GM19238 (cell line): ENCODE data around the gene OTX1.
"Not testable (repeated sequence)": the region's sequence is repeated elsewhere in the genome, so short reads cannot be mapped to it uniquely, and the experiment has no call there.

Experiments
- DNase-seq: peaks from one replicate; pipeline ENCODE4 v3.0.0; 2011; ENCODE audit warnings: low spot score; ENCODE audit not compliant: insufficient read length

OTX1 gene

GRCh38 chr2:63058921-63059792 lies 8.5 kb downstream of the OTX1 start:
- DNase-seq, result no peak

DNA sequence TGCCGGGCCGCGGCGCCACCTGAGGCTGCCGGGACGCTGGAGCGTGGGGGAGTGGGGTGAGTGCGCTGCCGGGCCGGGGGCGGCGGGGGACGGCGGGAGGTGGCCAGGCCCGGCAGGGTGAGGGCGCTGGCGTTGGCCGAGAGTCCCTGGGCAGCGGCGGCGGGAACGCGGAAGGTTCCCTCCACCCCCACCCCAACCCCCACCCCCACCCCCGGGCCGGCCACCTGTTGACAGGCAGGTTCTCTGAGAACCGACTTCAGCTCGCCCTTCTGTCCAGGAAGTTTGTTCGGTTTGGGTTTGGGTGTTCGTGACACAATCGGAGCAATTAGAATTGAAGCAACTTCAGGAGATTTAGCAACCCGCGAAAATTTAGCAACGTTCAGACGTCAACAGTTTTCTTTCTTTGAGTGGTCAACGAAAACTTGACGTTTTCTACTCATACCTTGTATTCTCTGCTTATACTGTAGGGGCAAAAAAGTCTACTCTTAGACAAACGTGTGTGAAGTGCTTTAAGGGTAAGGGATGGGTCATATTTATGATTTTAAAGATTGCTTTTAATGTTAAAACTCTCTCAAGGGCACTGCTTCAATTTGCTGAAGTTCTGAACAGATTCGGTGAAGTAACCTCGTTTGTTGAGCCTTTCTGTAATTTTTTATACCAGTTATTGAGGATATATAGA lies 9.3 kb downstream of the OTX1 start:
- DNase-seq, result no peak

- DNase-seq, result no peak
Observed at GRCh38 chr2:63060472-63060991, 9.9 kb downstream of the OTX1 start.

DNA sequence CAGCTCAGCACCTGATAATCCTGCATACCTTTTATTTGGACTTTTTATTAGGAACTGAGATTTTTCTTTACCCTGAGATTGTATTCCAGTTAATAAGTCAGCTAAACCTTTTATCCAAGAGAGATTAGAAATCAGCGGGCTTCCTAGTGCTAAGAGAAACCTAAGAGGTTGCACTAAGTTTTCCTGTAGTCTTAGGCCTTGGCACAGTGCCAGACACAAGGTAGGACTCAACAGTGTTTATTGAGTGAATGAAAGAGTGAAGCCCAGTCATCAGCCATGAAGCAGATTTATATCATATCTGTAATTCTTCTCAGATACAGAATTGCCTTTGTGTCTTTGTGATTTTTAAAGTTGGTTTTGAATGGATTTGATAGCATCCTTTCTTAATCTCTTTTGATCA lies 13.6 kb downstream of the OTX1 start:
- no peak for DNase-seq

- DNase-seq, result no peak
Observed at GRCh38 chr2:63064661-63065060, 14.0 kb downstream of the OTX1 start.

DNA sequence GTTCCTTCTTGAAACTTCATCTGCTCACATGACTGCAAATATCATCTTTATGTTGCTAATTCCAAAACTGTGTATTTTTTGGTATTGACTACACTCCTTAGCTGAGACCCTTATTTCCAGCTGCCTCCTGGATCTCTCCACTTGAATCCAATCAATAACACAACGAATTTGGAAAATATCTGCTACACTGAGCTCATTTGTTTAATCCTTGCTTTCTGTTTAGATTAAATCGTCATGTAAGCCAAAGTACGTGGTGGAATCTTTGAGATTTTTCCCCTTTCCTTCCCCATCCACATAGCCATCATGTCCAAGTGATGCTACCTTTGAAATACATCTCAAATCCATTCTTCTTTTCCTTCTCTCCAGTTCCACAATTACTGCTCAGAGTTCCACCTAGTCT lies 15.6 kb downstream of the OTX1 start:
- no peak for DNase-seq

GRCh38 chr2:63066838-63067237 lies 16.2 kb downstream of the OTX1 start:
- DNase-seq, result no peak

GRCh38 chr2:63071664-63072063 lies 21.0 kb downstream of the OTX1 start:
- DNase-seq, result no peak

DNA sequence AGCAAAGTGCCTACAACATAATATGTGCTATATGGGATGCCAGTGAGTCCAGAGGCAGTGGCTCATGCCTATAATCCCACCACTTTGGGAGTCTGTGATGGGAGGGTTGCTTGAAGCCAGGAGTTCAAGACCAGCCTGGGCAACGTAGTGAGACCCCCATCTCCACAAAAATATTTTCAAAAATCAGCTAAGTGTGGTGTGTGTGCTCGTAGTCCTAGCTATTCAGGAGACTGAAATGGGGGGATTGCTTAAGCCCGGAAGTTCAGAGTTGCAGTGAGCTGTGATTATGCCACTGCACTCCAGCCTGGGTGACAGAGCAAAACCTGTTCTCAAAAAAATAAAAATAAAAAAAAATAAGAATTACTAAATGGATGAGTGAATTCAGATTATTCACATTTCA lies 23.4 kb downstream of the OTX1 start:
- DNase-seq, result no peak

DNA sequence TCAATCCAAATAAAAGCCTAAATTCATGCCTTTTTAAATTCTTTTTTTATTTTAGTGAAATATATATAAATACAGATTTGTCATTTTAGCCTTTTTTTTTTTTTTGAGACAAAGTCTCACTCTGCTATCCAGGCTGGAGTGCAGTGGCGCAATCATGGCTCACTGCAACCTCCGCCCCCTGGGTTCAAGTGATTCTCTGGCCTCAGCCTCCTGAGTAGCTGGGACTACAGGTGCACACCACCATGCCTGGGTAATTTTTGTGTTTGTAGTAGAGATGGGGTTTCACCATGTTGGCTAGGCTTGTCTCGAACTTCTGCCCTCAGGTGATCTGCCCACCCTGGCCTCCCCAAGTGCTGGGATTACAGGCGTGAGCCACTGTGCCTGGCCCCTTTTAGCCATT lies 23.8 kb downstream of the OTX1 start:
- DNase-seq, result not testable (repeated sequence)

- no peak for DNase-seq
Observed at GRCh38 chr2:63078852-63079606, 28.4 kb downstream of the OTX1 start.

GRCh38 chr2:63081404-63081803 lies 30.8 kb downstream of the OTX1 start:
- no peak for DNase-seq

GRCh38 chr2:63086687-63087086 lies 36.1 kb downstream of the OTX1 start:
- no peak for DNase-seq

- DNase-seq, result no peak
Observed at GRCh38 chr2:63092401-63092800, 41.8 kb downstream of the OTX1 start.

GRCh38 chr2:63092857-63093256 lies 42.2 kb downstream of the OTX1 start:
- DNase-seq, result no peak

DNA sequence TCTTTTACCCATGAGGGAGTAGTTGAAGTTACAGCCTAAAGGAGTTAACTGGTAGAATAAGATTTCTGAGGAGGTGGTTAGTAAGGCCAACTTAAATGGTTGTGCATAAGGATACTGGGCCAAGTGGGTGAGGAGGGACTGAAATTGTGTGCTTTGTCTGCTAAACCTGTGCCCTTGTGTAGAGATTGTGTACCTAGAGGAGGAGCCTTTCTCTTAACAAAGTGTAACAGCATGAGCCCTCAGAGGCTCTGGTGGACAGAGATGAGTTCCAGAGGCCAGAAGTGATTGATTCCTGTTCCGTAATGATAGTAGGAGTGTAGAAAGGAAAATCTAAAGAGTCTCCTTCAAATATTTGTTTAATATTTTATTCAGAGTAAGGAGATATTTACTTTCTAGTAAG lies 42.9 kb downstream of the OTX1 start:
- no peak for DNase-seq

- no peak for DNase-seq
Observed at GRCh38 chr2:63096491-63096890, 45.9 kb downstream of the OTX1 start.

- no peak for DNase-seq
Observed at GRCh38 chr2:63099032-63099431, 48.4 kb downstream of the OTX1 start.

GRCh38 chr2:63101954-63102353 lies 51.3 kb downstream of the OTX1 start:
- DNase-seq, result no peak

GRCh38 chr2:63104482-63104881 lies 53.9 kb downstream of the OTX1 start:
- no peak for DNase-seq
